Ovary (tissue), 9 donors: ENCODE data around the gene E2F4. TPM values are rescaled to one million over a fixed set of nuclear protein-coding genes. Genes with fewer than 3 reads are reported as not detected.

Experiments
- DNase-seq, 5 donors: peaks; one replicate each; pipeline ENCODE4 v3.0.0-alpha.2; 2019 to 2020
- H3K27ac ChIP-seq, 2 donors: fragments of 200-600 bp; one replicate each; pipeline versions ENCODE4 v1.5.1 to v1.8.0; 2019 to 2022
- H3K27me3 ChIP-seq: fragments of 200-600 bp; one replicate; pipeline ENCODE4 v1.8.0; 2022
- H3K36me3 ChIP-seq: fragments of 200-600 bp; sonication (generic); one replicate; pipeline ENCODE4 v1.5.1; 2019
- H3K4me1 ChIP-seq: one replicate; pipeline ENCODE4 v1.8.1; 2013; ENCODE audit warnings: mild to moderate bottlenecking, moderate library complexity; ENCODE audit not compliant: insufficient read depth
- H3K4me3 ChIP-seq: fragments of 200-600 bp; sonication (generic); one replicate; pipeline ENCODE4 v1.5.1; 2017
- H3K9me3 ChIP-seq, 2 donors: fragments of 200-600 bp in 1 of 2; sonication (generic) in 1 of 2; one replicate each; pipeline versions ENCODE4 v1.5.1 to v1.8.1; 2013 to 2019; ENCODE audit warnings: mild to moderate bottlenecking in 1 of 2, moderate library complexity in 1 of 2
- CTCF ChIP-seq, 3 donors: fragments of 450-650 bp in 2 of 3; fragments of 200-600 bp in 1 of 3; IDR thresholded peaks; one replicate each; pipeline versions ENCODE4 v1.5.1 to v1.8.0; 2016 to 2022; ENCODE audit warnings: antibody characterized with exemption in 3 of 3, mild to moderate bottlenecking in 1 of 3
- EP300 ChIP-seq: sonication (generic); formaldehyde crosslinking; IDR thresholded peaks from one replicate; pipeline ENCODE4 v1.6.1; 2017; ENCODE audit warnings: antibody characterized with exemption
- POLR2A ChIP-seq: fragments of 450-650 bp; IDR thresholded peaks from one replicate; pipeline ENCODE4 v1.6.1; 2017; ENCODE audit warnings: antibody characterized with exemption, mild to moderate bottlenecking, moderate library complexity
- WGBS, 3 donors: extraction: QIAGEN DNeasy Blood & Tissue Kit in 1 of 3; methylation state at CpG; one replicate each; pipeline versions ENCODE4 v1.1.5 to v1.1.7; 2013 to 2017; 5-methylcytosine and 5-hydroxymethylcytosine counted together
- intact Hi-C, 4 donors: fragments of 100-400 bp; cut with DNase I; formaldehyde crosslinking; loops; one replicate each; pipeline versions ENCODE4 v1.11.0 to v1.15.1; 2022 to 2023
- polyA plus RNA-seq, 2 donors: library from polyadenylated mRNA; stranded (reverse); fragments of 200-250 nt in 1 of 2; fragments of 350-450 nt in 1 of 2; fragmentation: Illumina TruSeq in 1 of 2; extraction: RNeasy Lipid Tissue Mini Kit (QIAGEN cat#74804) in 1 of 2; gene quantifications; one replicate each; pipeline ENCODE4 v1.2.3, GENCODE V29; 2013 to 2014
- total RNA-seq, 7 donors: library from RNA; depleted of rRNA in 2 of 7; stranded (reverse); fragments of >200 nt in 2 of 7; fragmentation: NEBNext Ultra II Directional in 3 of 7; extraction: Animal tissue kit (Norgen Biotek cat#: 25700) in 3 of 7; gene quantifications; one replicate each; pipeline versions ENCODE4 v1.1.0 to v1.2.4, GENCODE V29; 2016 to 2023
- donor health status: DM: no; HTN: no; CAD: no; lungs with moderate emphysema.
- donor health status: DM: no; HTN: no; CAD: no.
- donor health status: Bipolar disorder and iron deficiency.
- donor health status: DM: yes; HTN: yes; CAD: no.
- donor health status: DM: no; HTN: no; CAD: no.
- donor health status: DM: yes; HTN: yes; CAD: no.

Gene E2F4
- total and polyA plus RNA-seq, 9 donors, result 17.6 to 75.7 (median 49.7) TPM

- WGBS, 3 donors, result 5 to 10% (median 10%) methylated on average over 36 to 73 of the region's 73 CpGs
- peaks cover 4% of the 10 kb centered on the region for H3K4me1 ChIP-seq
- DNase-seq, result peak in 4 of 5 donors; percentile 60 to 74 (median 68)
These were observed 13.9 kb upstream of the E2F4 start for GRCh38 chr16:67177743-67178699.

GRCh38 chr16:67179421-67180080, 12.4 kb upstream of the E2F4 start:
- TF ChIP-seq CTCF (IDR thresholded peaks at IDR 0.05) (no peak), EP300 (no peak), POLR2A (no peak)
- Histone ChIP-seq H3K36me3 (no peaks in the 10 kb centered on the region), H3K4me3 (no peak overlapping the region), H3K4me1 (peaks cover 2% of the 10 kb centered on the region), H3K27me3 (no peaks in the 10 kb centered on the region), H3K9me3 (no peaks in the 10 kb centered on the region), H3K27ac (no peak overlapping the region)
- 88 to 96% (median 88%) methylated on average over 13 of the region's 13 CpGs for WGBS, 3 donors
- peak in 2 of 5 donors; percentile 39 to 44 for DNase-seq
- intact Hi-C loops, result loop anchor here in 1 of 4 donors (10.0 kb wide), 1 partner anchor 205 kb away; no protein-coding TSS in a partner anchor

More at GRCh38 chr16:67177743-67178699, 13.9 kb upstream of the E2F4 start:
- intact Hi-C loops, result no loop called here
- Histone ChIP-seq H3K9me3 (no peaks in the 10 kb centered on the region), H3K27ac (peak overlapping the region in 1 of 2 donors; percentile 29), H3K27me3 (no peaks in the 10 kb centered on the region), H3K4me3 (peak overlapping the region; percentile 32), H3K36me3 (no peaks in the 10 kb centered on the region)
- peak in 1 of 3 donors; percentile 31 for TF ChIP-seq CTCF (IDR thresholded peaks at IDR 0.05)
- no peak for TF ChIP-seq POLR2A
- TF ChIP-seq EP300, result no peak

GRCh38 chr16:67180166-67180565, 11.8 kb upstream of the E2F4 start:
- Histone ChIP-seq H3K36me3 (no peaks in the 10 kb centered on the region), H3K27ac (no peak overlapping the region), H3K27me3 (no peaks in the 10 kb centered on the region), H3K4me1 (peaks cover 4% of the 10 kb centered on the region), H3K9me3 (no peaks in the 10 kb centered on the region), H3K4me3 (no peak overlapping the region)
- DNase-seq, result peak in 2 of 5 donors; percentile 44 to 49
- WGBS, 3 donors, result 90 to 100% (median 92%) methylated on average over 12 to 16 of the region's 16 CpGs
- intact Hi-C loops, result loop anchor here in 1 of 4 donors (10.0 kb wide), 1 partner anchor 205 kb away; no protein-coding TSS in a partner anchor
- TF ChIP-seq POLR2A (no peak), CTCF (IDR thresholded peaks at IDR 0.05) (no peak), EP300 (no peak)

GRCh38 chr16:67181346-67181745, 10.6 kb upstream of the E2F4 start:
- intact Hi-C loops, result loop anchor here in 1 of 4 donors (10.0 kb wide), 1 partner anchor 207 kb away; no protein-coding TSS in a partner anchor
- DNase-seq, result peak; percentile 77 to 82 (median 79)
- peaks cover 5% of the 10 kb centered on the region for H3K4me1 ChIP-seq
- no peaks in the 10 kb centered on the region for H3K27me3 ChIP-seq
- H3K27ac ChIP-seq, result peak overlapping the region; percentile 36 to 54
- no peaks in the 10 kb centered on the region for H3K36me3 ChIP-seq
- no peak overlapping the region for H3K4me3 ChIP-seq
- WGBS, 3 donors, result 5 to 13% (median 7%) methylated on average over 2 of the region's 2 CpGs
- H3K9me3 ChIP-seq, result no peaks in the 10 kb centered on the region
- TF ChIP-seq EP300 (no peak), CTCF (IDR thresholded peaks at IDR 0.05) (no peak), POLR2A (no peak)
